ENCODE measurements around the gene GLIS1.

The GLIS1 gene

GRCh38 chr1:53693339-53693738, 45.6 kb downstream of the GLIS1 start:
- DNase-seq: peak in 1 of 3 donors; percentile 3

GRCh38 chr1:53691326-53691725, 47.6 kb downstream of the GLIS1 start:
- no peak for DNase-seq

GRCh38 chr1:53690411-53690810, 48.6 kb downstream of the GLIS1 start:
- DNase-seq: no peak

- no peak for DNase-seq
Observed at GRCh38 chr1:53689736-53690326, 49.1 kb downstream of the GLIS1 start.

- DNase-seq: no peak
Observed at GRCh38 chr1:53689223-53689622, 49.7 kb downstream of the GLIS1 start.

- DNase-seq: no peak
Observed at GRCh38 chr1:53688381-53689102, 50.4 kb downstream of the GLIS1 start.

- DNase-seq: no peak
Observed at GRCh38 chr1:53687901-53688300, 51.1 kb downstream of the GLIS1 start.

- DNase-seq: no peak
Observed at GRCh38 chr1:53687426-53687825, 51.5 kb downstream of the GLIS1 start.

GRCh38 chr1:53686965-53687267, 52.0 kb downstream of the GLIS1 start:
- no peak for DNase-seq

- no peak for DNase-seq
Observed at GRCh38 chr1:53686091-53686964, 52.6 kb downstream of the GLIS1 start.

- DNase-seq: no peak
Observed at GRCh38 chr1:53685272-53686051, 53.5 kb downstream of the GLIS1 start.

GRCh38 chr1:53684741-53685140, 54.2 kb downstream of the GLIS1 start:
- DNase-seq: no peak

- DNase-seq: no peak
Observed at GRCh38 chr1:53683986-53684740, 54.8 kb downstream of the GLIS1 start.

GRCh38 chr1:53682881-53683280, 56.1 kb downstream of the GLIS1 start:
- DNase-seq: peak in 1 of 3 donors; percentile 1

GRCh38 chr1:53681977-53682685, 56.8 kb downstream of the GLIS1 start:
- DNase-seq: peak in 1 of 3 donors; percentile 17

GRCh38 chr1:53681351-53681976, 57.5 kb downstream of the GLIS1 start:
- no peak for DNase-seq

GRCh38 chr1:53680868-53681267, 58.1 kb downstream of the GLIS1 start:
- no peak for DNase-seq

- DNase-seq: no peak
Observed at GRCh38 chr1:53678938-53679825, 59.8 kb downstream of the GLIS1 start.

- DNase-seq: no peak
Observed at GRCh38 chr1:53678507-53678906, 60.5 kb downstream of the GLIS1 start.

- DNase-seq: no peak
Observed at GRCh38 chr1:53678046-53678445, 60.9 kb downstream of the GLIS1 start.

Measured in suppressor macrophage treated with lipopolysaccharide for 1 hour (primary cell).